GM19468 (cell line): ENCODE measurements around the gene SLC25A22.

ENCODE experiments used
- ATAC-seq: cut with Tn5 transposase; IDR thresholded peaks from one replicate; pipeline ENCODE4 v1.9.1; 2021; ENCODE audit warnings: mild to moderate bottlenecking, moderate library complexity, moderate number of reproducible peaks; ENCODE audit not compliant: unreplicated experiment; ENCODE audit errors: extremely low read depth

The SLC25A22 gene

GRCh38 chr11:808427-809286 is 10.6 kb upstream of the SLC25A22 start:
- no peak for ATAC-seq

- ATAC-seq = no peak
Measured at GRCh38 chr11:804599-804964, 6.5 kb upstream of the SLC25A22 start.

- ATAC-seq = no peak
Measured at GRCh38 chr11:803770-804598, 5.9 kb upstream of the SLC25A22 start.

- no peak for ATAC-seq
Measured at GRCh38 chr11:803467-803742, 5.3 kb upstream of the SLC25A22 start.

- no peak for ATAC-seq
Measured at GRCh38 chr11:802693-803466, 4.8 kb upstream of the SLC25A22 start.

- ATAC-seq = no peak
Measured at GRCh38 chr11:802018-802617, 4.0 kb upstream of the SLC25A22 start.

- no peak for ATAC-seq
Measured at GRCh38 chr11:801097-801780, 3.2 kb upstream of the SLC25A22 start.

GRCh38 chr11:800473-800872 is 2.4 kb upstream of the SLC25A22 start:
- ATAC-seq = no peak

GRCh38 chr11:799641-800316 is 1.7 kb upstream of the SLC25A22 start:
- no peak for ATAC-seq

GRCh38 chr11:797296-798092 is 587 bp downstream of the SLC25A22 start:
- ATAC-seq = no peak

- no peak for ATAC-seq
Measured at GRCh38 chr11:796565-797295, 1.4 kb downstream of the SLC25A22 start.

- ATAC-seq = no peak
Measured at GRCh38 chr11:795634-796564, 2.2 kb downstream of the SLC25A22 start.

GRCh38 chr11:794766-795633 is 3.1 kb downstream of the SLC25A22 start:
- ATAC-seq = no peak

- ATAC-seq = no peak
Measured at GRCh38 chr11:794013-794765, 3.9 kb downstream of the SLC25A22 start.

- ATAC-seq = no peak
Measured at GRCh38 chr11:793556-793955, 4.5 kb downstream of the SLC25A22 start.
